HepG2 (cell line): Measurements from ENCODE around the gene DGCR2. TPM values are rescaled to one million over a fixed set of nuclear protein-coding genes. Genes with fewer than 3 reads are reported as not detected.

ENCODE experiments used
- ATAC-seq: fragments of 200-7000 bp; cut with Tn5 transposase; 3 replicates; pipeline ENCODE4 v1.9.1; 2020; ENCODE audit warnings: mild to moderate bottlenecking, moderate library complexity
- BruUV-seq: library from RNA; stranded (reverse); fragments of 400-500 nt; replicated peaks from 2 replicates; lab custom pipeline; 2021; lab: Mats Ljungman, UMichigan
- CTCF ChIA-PET: fragments of 300-600 bp; formaldehyde crosslinking; extraction: SDS; loops from one replicate; lab custom pipeline; 2021; ENCODE audit warnings: low total read pairs, inconsistent platforms, low intra/inter-chr PET ratio; lab: Yijun Ruan, JAX
- POLR2A ChIA-PET: fragments of 350-600 bp; sonication (Branson Sonifier 250); formaldehyde crosslinking; loops from one replicate; lab custom pipeline; 2020; ENCODE audit warnings: antibody characterized with exemption, inconsistent platforms; lab: Yijun Ruan, JAX
- DNase-seq: peaks from one replicate; pipeline ENCODE4 v3.0.0-alpha.2; 2015; ENCODE audit warnings: low spot score
- FAIRE-seq: peaks from 3 replicates; lab custom pipeline; 2011; peaks lifted over from hg19 to GRCh38; lab: Jason Lieb, UNC
- H2AFZ ChIP-seq: one replicate; pipeline ENCODE4 v1.6.1; 2011; ENCODE audit warnings: low read length, inconsistent platforms
- H3K27ac ChIP-seq: fragments of 300-600 bp; 3 replicates; pipeline ENCODE4 v1.8.0; 2011; ENCODE audit warnings: mixed run types, mild to moderate bottlenecking, mixed read lengths, low read length, inconsistent platforms; ENCODE audit not compliant: insufficient read depth; ENCODE audit errors: extremely low read length
- H3K27me3 ChIP-seq, 2 experiments: fragments of 200-600 bp in 1 of 2; 2 replicates in 1 of 2; 3 replicates in 1 of 2; pipeline versions ENCODE4 v1.6.0 to v1.8.0; 2011; ENCODE audit warnings: low read length in 2 of 2, mild to moderate bottlenecking in 2 of 2, moderate library complexity in 2 of 2, inconsistent platforms in 1 of 2; ENCODE audit not compliant: insufficient read depth in 2 of 2, control insufficient read depth in 1 of 2
- H3K36me3 ChIP-seq, 2 experiments: fragments of 200-600 bp in 1 of 2; replicated peaks in 1 of 2; 2 replicates in 1 of 2; 3 replicates in 1 of 2; pipeline versions ENCODE4 v1.5.1 to v1.8.0; 2011; ENCODE audit warnings: low read length in 2 of 2, inconsistent platforms in 1 of 2; ENCODE audit not compliant: insufficient read depth in 2 of 2, control insufficient read depth in 1 of 2
- H3K4me1 ChIP-seq: 2 replicates; pipeline ENCODE4 v1.5.1; 2012; ENCODE audit warnings: low read length, inconsistent platforms; ENCODE audit not compliant: insufficient read depth
- H3K4me2 ChIP-seq: 2 replicates; pipeline ENCODE4 v1.6.0; 2011; ENCODE audit warnings: low read depth, low read length, inconsistent platforms
- H3K4me3 ChIP-seq, 3 experiments: fragments of 200-600 bp in 1 of 3; sonication (generic), shearing (Covaris generic) in 1 of 3; replicated peaks in 1 of 3; 2 replicates each; pipeline ENCODE4 v1.5.1; 2011 to 2016; ENCODE audit warnings: low read length in 3 of 3, inconsistent platforms in 2 of 3, low read depth in 2 of 3, mild to moderate bottlenecking in 2 of 3, control low read depth in 1 of 3, mixed read lengths in 1 of 3; ENCODE audit not compliant: insufficient read depth in 1 of 3
- H3K79me2 ChIP-seq: one replicate; pipeline ENCODE4 v1.6.1; 2011; ENCODE audit warnings: low read length, inconsistent platforms; ENCODE audit not compliant: insufficient read depth
- H3K9ac ChIP-seq: 2 replicates; pipeline ENCODE4 v1.6.0; 2011; ENCODE audit warnings: mild to moderate bottlenecking, low read depth, low read length, inconsistent platforms; ENCODE audit not compliant: insufficient read depth
- H3K9me3 ChIP-seq: 2 replicates; pipeline ENCODE4 v1.5.1; 2012; ENCODE audit warnings: mild to moderate bottlenecking, low read length
- H4K20me1 ChIP-seq: 2 replicates; pipeline ENCODE4 v1.6.0; 2011; ENCODE audit warnings: inconsistent platforms, mild to moderate bottlenecking, low read length, moderate library complexity; ENCODE audit not compliant: insufficient read depth
- HMG20A ChIP-seq: IDR thresholded peaks from 2 replicates; pipeline ENCODE4 v1.6.1; 2016; ENCODE audit warnings: borderline replicate concordance
- NFE2L1 ChIP-seq: sonication (generic); formaldehyde crosslinking; IDR thresholded peaks from 2 replicates; pipeline ENCODE4 v1.4.0; 2020; ENCODE audit warnings: missing genetic modification reagents, mild to moderate bottlenecking, borderline replicate concordance
- PRPF4 ChIP-seq: fragments of 200-400 bp; formaldehyde crosslinking; IDR thresholded peaks from 2 replicates; pipeline ENCODE4 v1.6.1; 2016; ENCODE audit warnings: low read length, low read depth; ENCODE audit not compliant: poor library complexity, severe bottlenecking
- SMARCE1 ChIP-seq: fragments of 450-650 bp; IDR thresholded peaks from 2 replicates; pipeline ENCODE4 v1.6.1; 2017; ENCODE audit warnings: borderline replicate concordance
- ZBTB20 ChIP-seq: sonication (generic); formaldehyde crosslinking; IDR thresholded peaks from 2 replicates; pipeline ENCODE4 v1.8.1; 2023; ENCODE audit warnings: missing genetic modification reagents, low read depth, mild to moderate bottlenecking, borderline replicate concordance
- ZBTB8A ChIP-seq: sonication (generic); formaldehyde crosslinking; IDR thresholded peaks from 2 replicates; pipeline ENCODE4 v1.4.0; 2020; ENCODE audit warnings: mild to moderate bottlenecking, low read depth, missing genetic modification reagents, borderline replicate concordance
- ZFP36 ChIP-seq: fragments of 150-350 bp; IDR thresholded peaks from 2 replicates; pipeline ENCODE4 v1.6.1; 2018; ENCODE audit warnings: borderline replicate concordance, low read length, low read depth; ENCODE audit not compliant: partially characterized antibody
- ZNF674 ChIP-seq: sonication (generic); formaldehyde crosslinking; IDR thresholded peaks from 2 replicates; pipeline ENCODE4 v1.5.0; 2020; ENCODE audit warnings: low read depth, mild to moderate bottlenecking, missing genetic modification reagents
- ZSCAN12 ChIP-seq: sonication (generic); formaldehyde crosslinking; IDR thresholded peaks from 2 replicates; pipeline ENCODE4 v1.9.0; 2021; ENCODE audit warnings: mild to moderate bottlenecking, missing genetic modification reagents
- WGBS: methylation state at CpG from one replicate; pipeline ENCODE4 v1.1.6; 2017; ENCODE audit warnings: low lambda C conversion rate; 5-methylcytosine and 5-hydroxymethylcytosine counted together
- in situ Hi-C: cut with HindIII; loops from 2 replicates; pipeline ENCODE4 v1.10.0; 2017; ENCODE audit warnings: low pct_unique_long_range_greater_than_20kb; ENCODE audit not compliant: extremely low pct_ligation_motif_present
- intact Hi-C: fragments of 100-400 bp; cut with micrococcal nuclease; formaldehyde crosslinking; loops from one replicate; pipeline ENCODE4 v1.10.0; 2022; ENCODE audit not compliant: unreplicated experiment
- polyA plus RNA-seq, 8 experiments: library from polyadenylated mRNA; depleted of rRNA in 3 of 8; stranded (reverse) in 7 of 8; unstranded in 1 of 8; fragments of >200 nt; fragmentation: Illumina TruSeq in 4 of 8; extraction: Trizol in 4 of 8; gene quantifications; 2 replicates each; pipeline versions ENCODE4 v1.2.1 to v1.2.3, GENCODE V29; 2011 to 2016; ENCODE audit warnings: low read depth in 4 of 8, missing spikeins in 1 of 8, mixed read lengths in 1 of 8; ENCODE audit not compliant: insufficient read depth in 1 of 8
- total RNA-seq, 5 experiments: library from RNA; depleted of rRNA; stranded (reverse); fragments of >200 nt; fragmentation: Illumina TruSeq; extraction: Trizol; gene quantifications; 2 replicates each; pipeline ENCODE4 v1.2.3, GENCODE V29; 2016; ENCODE audit warnings: low read depth in 1 of 5
- TF ChIP-seq, protein P1 (sequence below): sonication (generic); formaldehyde crosslinking; IDR thresholded peaks from 2 replicates; pipeline ENCODE4 v1.5.1; 2020; ENCODE audit warnings: mild to moderate bottlenecking, missing genetic modification reagents, borderline replicate concordance
- TF ChIP-seq, protein P2 (sequence below): sonication (generic); formaldehyde crosslinking; IDR thresholded peaks from 2 replicates; pipeline ENCODE4 v1.8.0; 2022; ENCODE audit warnings: mild to moderate bottlenecking, missing genetic modification reagents; ENCODE audit not compliant: insufficient replicate concordance
- TF ChIP-seq, protein P3 (sequence below): conservative IDR thresholded peaks from 2 replicates; pipeline ENCODE4 v1.6.1; 2018; ENCODE audit warnings: missing genetic modification reagents
- TF ChIP-seq, protein P4 (sequence below): sonication (generic); formaldehyde crosslinking; IDR thresholded peaks from 2 replicates; pipeline ENCODE4 v1.4.0; 2020; ENCODE audit warnings: missing genetic modification reagents, borderline replicate concordance
- TF ChIP-seq, protein P5 (sequence below): sonication (generic); formaldehyde crosslinking; IDR thresholded peaks from 2 replicates; pipeline ENCODE4 v1.4.0; 2020; ENCODE audit warnings: missing genetic modification reagents

Gene DGCR2
- total and polyA plus RNA-seq, 2 of the 13 experiments (the other 11 are each of a cell fraction or from before 2014, with no cell fraction given), result 23.1 to 35.3 TPM

DNA sequence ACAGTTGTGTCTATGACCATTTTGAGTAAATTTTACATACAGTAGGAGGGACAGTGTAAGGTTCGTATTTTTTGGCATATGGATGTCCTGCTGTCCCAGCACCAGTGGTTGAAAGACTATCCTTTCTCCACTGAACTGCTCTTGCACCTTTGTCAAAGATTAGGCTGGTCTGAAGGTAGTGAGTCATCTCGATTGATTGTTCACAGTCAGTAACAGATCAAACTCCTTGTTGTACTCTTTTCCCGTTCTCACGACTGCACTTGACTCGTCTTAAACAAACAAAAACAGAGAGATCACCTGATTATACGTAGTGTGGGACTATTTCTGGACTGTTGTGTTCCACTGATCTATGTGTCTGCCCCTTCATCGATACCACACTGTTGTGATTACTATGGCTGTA is 77.1 kb downstream of the DGCR2 start:
- no TSS peak for BruUV-seq
- ChIA-PET CTCF (no interaction called here), POLR2A (no interaction called here)
- ATAC-seq (no peak), FAIRE-seq (no peak), DNase-seq (no peak)
- H3K27ac ChIP-seq, result no peak overlapping the region
- in situ Hi-C loops, result no loop called here
- H3K4me3 ChIP-seq, result no peak overlapping the region
- H3K4me2 ChIP-seq, result no peak overlapping the region
- no peak overlapping the region for H2AFZ ChIP-seq
- H3K4me1 ChIP-seq, result no peaks in the 10 kb centered on the region
- H3K36me3 ChIP-seq, result peaks cover 50 to 91% of the 10 kb centered on the region in 2 experiments
- no peaks in the 10 kb centered on the region for H4K20me1 ChIP-seq
- H3K27me3 ChIP-seq, result no peaks in the 10 kb centered on the region
- intact Hi-C loops, result no loop called here
- no peaks in the 10 kb centered on the region for H3K79me2 ChIP-seq
- H3K9ac ChIP-seq, result no peak overlapping the region
- no peaks in the 10 kb centered on the region for H3K9me3 ChIP-seq
- WGBS, result 87% methylated on average over 7 of the region's 7 CpGs
- TF ChIP-seq ZBTB8A (CRISPR knock-in tag) (no peak), NFE2L1 (CRISPR knock-in tag) (no peak), ZNF674 (CRISPR knock-in tag) (no peak), PRPF4 (no peak), ZFP36 (no peak), ZBTB20 (no peak), SMARCE1 (no peak), HMG20A (CRISPR knock-in tag) (no peak), ZSCAN12 (CRISPR knock-in tag) (no peak)
- TF ChIP-seq, protein P1, sequence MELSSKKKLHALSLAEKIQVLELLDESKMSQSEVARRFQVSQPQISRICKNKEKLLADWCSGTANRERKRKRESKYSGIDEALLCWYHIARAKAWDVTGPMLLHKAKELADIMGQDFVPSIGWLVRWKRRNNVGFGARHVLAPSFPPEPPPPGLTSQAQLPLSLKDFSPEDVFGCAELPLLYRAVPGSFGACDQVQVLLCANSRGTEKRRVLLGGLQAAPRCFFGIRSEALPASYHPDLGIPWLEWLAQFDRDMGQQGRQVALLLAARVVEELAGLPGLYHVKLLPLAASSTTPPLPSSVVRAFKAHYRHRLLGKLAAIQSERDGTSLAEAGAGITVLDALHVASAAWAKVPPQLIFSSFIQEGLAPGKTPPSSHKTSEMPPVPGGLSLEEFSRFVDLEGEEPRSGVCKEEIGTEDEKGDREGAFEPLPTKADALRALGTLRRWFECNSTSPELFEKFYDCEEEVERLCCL (CRISPR knock-in tag), result no peak
- TF ChIP-seq, protein P2, sequence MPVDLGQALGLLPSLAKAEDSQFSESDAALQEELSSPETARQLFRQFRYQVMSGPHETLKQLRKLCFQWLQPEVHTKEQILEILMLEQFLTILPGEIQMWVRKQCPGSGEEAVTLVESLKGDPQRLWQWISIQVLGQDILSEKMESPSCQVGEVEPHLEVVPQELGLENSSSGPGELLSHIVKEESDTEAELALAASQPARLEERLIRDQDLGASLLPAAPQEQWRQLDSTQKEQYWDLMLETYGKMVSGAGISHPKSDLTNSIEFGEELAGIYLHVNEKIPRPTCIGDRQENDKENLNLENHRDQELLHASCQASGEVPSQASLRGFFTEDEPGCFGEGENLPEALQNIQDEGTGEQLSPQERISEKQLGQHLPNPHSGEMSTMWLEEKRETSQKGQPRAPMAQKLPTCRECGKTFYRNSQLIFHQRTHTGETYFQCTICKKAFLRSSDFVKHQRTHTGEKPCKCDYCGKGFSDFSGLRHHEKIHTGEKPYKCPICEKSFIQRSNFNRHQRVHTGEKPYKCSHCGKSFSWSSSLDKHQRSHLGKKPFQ, result no peak
- TF ChIP-seq, protein P3, sequence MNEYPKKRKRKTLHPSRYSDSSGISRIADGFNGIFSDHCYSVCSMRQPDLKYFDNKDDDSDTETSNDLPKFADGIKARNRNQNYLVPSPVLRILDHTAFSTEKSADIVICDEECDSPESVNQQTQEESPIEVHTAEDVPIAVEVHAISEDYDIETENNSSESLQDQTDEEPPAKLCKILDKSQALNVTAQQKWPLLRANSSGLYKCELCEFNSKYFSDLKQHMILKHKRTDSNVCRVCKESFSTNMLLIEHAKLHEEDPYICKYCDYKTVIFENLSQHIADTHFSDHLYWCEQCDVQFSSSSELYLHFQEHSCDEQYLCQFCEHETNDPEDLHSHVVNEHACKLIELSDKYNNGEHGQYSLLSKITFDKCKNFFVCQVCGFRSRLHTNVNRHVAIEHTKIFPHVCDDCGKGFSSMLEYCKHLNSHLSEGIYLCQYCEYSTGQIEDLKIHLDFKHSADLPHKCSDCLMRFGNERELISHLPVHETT (CRISPR knock-in tag), result no peak
- TF ChIP-seq, protein P4, sequence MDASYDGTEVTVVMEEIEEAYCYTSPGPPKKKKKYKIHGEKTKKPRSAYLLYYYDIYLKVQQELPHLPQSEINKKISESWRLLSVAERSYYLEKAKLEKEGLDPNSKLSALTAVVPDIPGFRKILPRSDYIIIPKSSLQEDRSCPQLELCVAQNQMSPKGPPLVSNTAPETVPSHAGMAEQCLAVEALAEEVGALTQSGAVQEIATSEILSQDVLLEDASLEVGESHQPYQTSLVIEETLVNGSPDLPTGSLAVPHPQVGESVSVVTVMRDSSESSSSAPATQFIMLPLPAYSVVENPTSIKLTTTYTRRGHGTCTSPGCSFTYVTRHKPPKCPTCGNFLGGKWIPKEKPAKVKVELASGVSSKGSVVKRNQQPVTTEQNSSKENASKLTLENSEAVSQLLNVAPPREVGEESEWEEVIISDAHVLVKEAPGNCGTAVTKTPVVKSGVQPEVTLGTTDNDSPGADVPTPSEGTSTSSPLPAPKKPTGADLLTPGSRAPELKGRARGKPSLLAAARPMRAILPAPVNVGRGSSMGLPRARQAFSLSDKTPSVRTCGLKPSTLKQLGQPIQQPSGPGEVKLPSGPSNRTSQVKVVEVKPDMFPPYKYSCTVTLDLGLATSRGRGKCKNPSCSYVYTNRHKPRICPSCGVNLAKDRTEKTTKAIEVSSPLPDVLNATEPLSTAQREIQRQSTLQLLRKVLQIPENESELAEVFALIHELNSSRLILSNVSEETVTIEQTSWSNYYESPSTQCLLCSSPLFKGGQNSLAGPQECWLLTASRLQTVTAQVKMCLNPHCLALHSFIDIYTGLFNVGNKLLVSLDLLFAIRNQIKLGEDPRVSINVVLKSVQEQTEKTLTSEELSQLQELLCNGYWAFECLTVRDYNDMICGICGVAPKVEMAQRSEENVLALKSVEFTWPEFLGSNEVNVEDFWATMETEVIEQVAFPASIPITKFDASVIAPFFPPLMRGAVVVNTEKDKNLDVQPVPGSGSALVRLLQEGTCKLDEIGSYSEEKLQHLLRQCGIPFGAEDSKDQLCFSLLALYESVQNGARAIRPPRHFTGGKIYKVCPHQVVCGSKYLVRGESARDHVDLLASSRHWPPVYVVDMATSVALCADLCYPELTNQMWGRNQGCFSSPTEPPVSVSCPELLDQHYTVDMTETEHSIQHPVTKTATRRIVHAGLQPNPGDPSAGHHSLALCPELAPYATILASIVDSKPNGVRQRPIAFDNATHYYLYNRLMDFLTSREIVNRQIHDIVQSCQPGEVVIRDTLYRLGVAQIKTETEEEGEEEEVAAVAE (CRISPR knock-in tag), result no peak
- TF ChIP-seq, protein P5, sequence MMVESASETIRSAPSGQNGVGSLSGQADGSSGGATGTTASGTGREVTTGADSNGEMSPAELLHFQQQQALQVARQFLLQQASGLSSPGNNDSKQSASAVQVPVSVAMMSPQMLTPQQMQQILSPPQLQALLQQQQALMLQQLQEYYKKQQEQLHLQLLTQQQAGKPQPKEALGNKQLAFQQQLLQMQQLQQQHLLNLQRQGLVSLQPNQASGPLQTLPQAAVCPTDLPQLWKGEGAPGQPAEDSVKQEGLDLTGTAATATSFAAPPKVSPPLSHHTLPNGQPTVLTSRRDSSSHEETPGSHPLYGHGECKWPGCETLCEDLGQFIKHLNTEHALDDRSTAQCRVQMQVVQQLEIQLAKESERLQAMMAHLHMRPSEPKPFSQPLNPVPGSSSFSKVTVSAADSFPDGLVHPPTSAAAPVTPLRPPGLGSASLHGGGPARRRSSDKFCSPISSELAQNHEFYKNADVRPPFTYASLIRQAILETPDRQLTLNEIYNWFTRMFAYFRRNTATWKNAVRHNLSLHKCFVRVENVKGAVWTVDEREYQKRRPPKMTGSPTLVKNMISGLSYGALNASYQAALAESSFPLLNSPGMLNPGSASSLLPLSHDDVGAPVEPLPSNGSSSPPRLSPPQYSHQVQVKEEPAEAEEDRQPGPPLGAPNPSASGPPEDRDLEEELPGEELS (CRISPR knock-in tag), result no peak
